ENCODE results near the gene SLC4A4. TPM values are rescaled to one million over a fixed set of nuclear protein-coding genes. Genes with fewer than 3 reads are reported as not detected.
A peak's percentile ranks its signal among the peaks of the same experiment; 100 is the strongest.

Gene SLC4A4
- total RNA-seq: 31.5 and 37.7 TPM in 2 replicates
- long read RNA-seq, partial matches to known transcripts: 6 of 11 reads
- long read RNA-seq, other reads (novel, unspliced or antisense): 5 of 11 reads

- peaks cover 12% of the 10 kb centered on the region for H3K36me3 Mint-ChIP-seq (ENCODE audit: unreplicated experiment)
- DNase-seq (ENCODE audit: extremely low spot score, unreplicated experiment): no peak
These were observed at the start of gene SLC4A4 for GRCh38 chr4:71338846-71339593. SLC4A4 (plus strand) TSS chr4:71339020.

GRCh38 chr4:71290074-71290473 lies 48.7 kb upstream of the SLC4A4 start:
- H3K9me3 Mint-ChIP-seq (ENCODE audit: unreplicated experiment): no peaks in the 10 kb centered on the region
- no peak overlapping the region for H3K27ac Mint-ChIP-seq (ENCODE audit: unreplicated experiment)
- H3K27me3 Mint-ChIP-seq (ENCODE audit: unreplicated experiment): no peaks in the 10 kb centered on the region
- no peaks in the 10 kb centered on the region for H3K36me3 Mint-ChIP-seq (ENCODE audit: unreplicated experiment)
- H3K4me3 Mint-ChIP-seq (ENCODE audit: unreplicated experiment): no peak overlapping the region
- no peak for DNase-seq (ENCODE audit: extremely low spot score, unreplicated experiment)
- no peak for TF ChIP-seq CTCF (IDR thresholded peaks at IDR 0.05)
- H3K4me1 Mint-ChIP-seq (ENCODE audit: unreplicated experiment): peaks cover 42% of the 10 kb centered on the region

More at GRCh38 chr4:71338846-71339593, at the start of gene SLC4A4:
- no peak for TF ChIP-seq CTCF (IDR thresholded peaks at IDR 0.05)
- Mint-ChIP-seq H3K9me3 (ENCODE audit: unreplicated experiment) (no peaks in the 10 kb centered on the region), H3K27me3 (ENCODE audit: unreplicated experiment) (peaks cover 10% of the 10 kb centered on the region), H3K4me3 (ENCODE audit: unreplicated experiment) (no peak within 1 kb of the TSS), H3K4me1 (ENCODE audit: unreplicated experiment) (peaks cover 8% of the 10 kb centered on the region), H3K27ac (ENCODE audit: unreplicated experiment) (no peak within 1 kb of the TSS)

- Mint-ChIP-seq H3K9me3 (ENCODE audit: unreplicated experiment) (no peaks in the 10 kb centered on the region), H3K27me3 (ENCODE audit: unreplicated experiment) (no peaks in the 10 kb centered on the region), H3K27ac (ENCODE audit: unreplicated experiment) (no peak overlapping the region), H3K36me3 (ENCODE audit: unreplicated experiment) (no peaks in the 10 kb centered on the region), H3K4me3 (ENCODE audit: unreplicated experiment) (no peak overlapping the region), H3K4me1 (ENCODE audit: unreplicated experiment) (peaks cover 43% of the 10 kb centered on the region)
- TF ChIP-seq CTCF (IDR thresholded peaks at IDR 0.05): no peak
- DNase-seq (ENCODE audit: extremely low spot score, unreplicated experiment): no peak
These were observed 48.3 kb upstream of the SLC4A4 start for GRCh38 chr4:71290476-71290875.

- Mint-ChIP-seq H3K4me1 (ENCODE audit: unreplicated experiment) (peaks cover 39% of the 10 kb centered on the region), H3K36me3 (ENCODE audit: unreplicated experiment) (no peaks in the 10 kb centered on the region), H3K9me3 (ENCODE audit: unreplicated experiment) (no peaks in the 10 kb centered on the region), H3K4me3 (ENCODE audit: unreplicated experiment) (no peak overlapping the region), H3K27me3 (ENCODE audit: unreplicated experiment) (no peaks in the 10 kb centered on the region), H3K27ac (ENCODE audit: unreplicated experiment) (no peak overlapping the region)
- no peak for DNase-seq (ENCODE audit: extremely low spot score, unreplicated experiment)
- no peak for TF ChIP-seq CTCF (IDR thresholded peaks at IDR 0.05)
These were observed 46.6 kb upstream of the SLC4A4 start for GRCh38 chr4:71292228-71292627.

- DNase-seq (ENCODE audit: extremely low spot score, unreplicated experiment): no peak
These were observed 45.1 kb upstream of the SLC4A4 start for GRCh38 chr4:71293705-71294104.

More at GRCh38 chr4:71293705-71294104, 45.1 kb upstream of the SLC4A4 start:
- TF ChIP-seq CTCF (IDR thresholded peaks at IDR 0.05): no peak
- Mint-ChIP-seq H3K4me3 (ENCODE audit: unreplicated experiment) (no peak overlapping the region), H3K36me3 (ENCODE audit: unreplicated experiment) (no peaks in the 10 kb centered on the region), H3K27me3 (ENCODE audit: unreplicated experiment) (no peaks in the 10 kb centered on the region), H3K9me3 (ENCODE audit: unreplicated experiment) (no peaks in the 10 kb centered on the region), H3K27ac (ENCODE audit: unreplicated experiment) (peak overlapping the region; percentile 56), H3K4me1 (ENCODE audit: unreplicated experiment) (peaks cover 25% of the 10 kb centered on the region)
